Measurements from ENCODE around the gene CNNM4. TPM values are rescaled to one million over a fixed set of nuclear protein-coding genes. Genes with fewer than 3 reads are reported as not detected.

The CNNM4 gene
- total RNA-seq, 1 donor from 2014 or later: 5.8 TPM

GRCh38 chr2:96751800-96752199 lies 8.9 kb upstream of the CNNM4 start:
- no peak overlapping the region for H3K4me2 ChIP-seq (ENCODE audit: low read length)
- no peak overlapping the region for H3K4me3 ChIP-seq (ENCODE audit: insufficient read depth, low read depth, low read length)
- no peak for TF ChIP-seq CTCF (IDR thresholded peaks at IDR 0.05; ENCODE audit: insufficient read depth, low read depth, low read length)
- no peak for TF ChIP-seq EZH2 (IDR thresholded peaks at IDR 0.05; ENCODE audit: insufficient read depth, low read length)
- H3K4me1 Mint-ChIP-seq (ENCODE audit: low read depth, unreplicated experiment): no peaks in the 10 kb centered on the region
- H3K4me3 Mint-ChIP-seq (ENCODE audit: unreplicated experiment): no peak overlapping the region
- no peak overlapping the region for H3K27ac Mint-ChIP-seq (ENCODE audit: unreplicated experiment)
- no peaks in the 10 kb centered on the region for H3K9me3 ChIP-seq (ENCODE audit: insufficient read depth, low read depth, low read length)
- H3K27me3 Mint-ChIP-seq (ENCODE audit: low read depth, unreplicated experiment): peaks cover 14% of the 10 kb centered on the region
- H3K9me3 Mint-ChIP-seq (ENCODE audit: unreplicated experiment): peaks cover 2% of the 10 kb centered on the region
- H3K4me1 ChIP-seq (ENCODE audit: insufficient read depth, low read length): no peaks in the 10 kb centered on the region
- DNase-seq (ENCODE audit: low read depth) (no peak), FAIRE-seq (no peak)
- H3K27ac ChIP-seq (ENCODE audit: low read depth, low read length): no peak overlapping the region
- H3K36me3 Mint-ChIP-seq (ENCODE audit: low read depth, unreplicated experiment): no peaks in the 10 kb centered on the region
- H3K27me3 ChIP-seq (ENCODE audit: insufficient read depth, low read length): peaks cover 2% of the 10 kb centered on the region
- no peaks in the 10 kb centered on the region for H3K79me2 ChIP-seq (ENCODE audit: insufficient read depth, low read length)
- no peaks in the 10 kb centered on the region for H4K20me1 ChIP-seq (ENCODE audit: insufficient read depth, low read length)
- H3K36me3 ChIP-seq (ENCODE audit: insufficient read depth, low read length): no peaks in the 10 kb centered on the region
- no peak overlapping the region for H2AFZ ChIP-seq (ENCODE audit: low read depth, low read length)
- no peak overlapping the region for H3K9ac ChIP-seq (ENCODE audit: low read length)

GRCh38 chr2:96753661-96754282 lies 6.9 kb upstream of the CNNM4 start:
- no peak overlapping the region for H3K4me2 ChIP-seq (ENCODE audit: low read length)
- H3K9me3 ChIP-seq (ENCODE audit: insufficient read depth, low read depth, low read length): no peaks in the 10 kb centered on the region
- no peak for FAIRE-seq
- no peaks in the 10 kb centered on the region for H3K4me1 Mint-ChIP-seq (ENCODE audit: low read depth, unreplicated experiment)
- no peak for TF ChIP-seq CTCF (IDR thresholded peaks at IDR 0.05; ENCODE audit: insufficient read depth, low read depth, low read length)
- no peak for TF ChIP-seq EZH2 (IDR thresholded peaks at IDR 0.05; ENCODE audit: insufficient read depth, low read length)
- H3K9ac ChIP-seq (ENCODE audit: low read length): no peak overlapping the region
- no peaks in the 10 kb centered on the region for H3K4me1 ChIP-seq (ENCODE audit: insufficient read depth, low read length)
- H3K9me3 Mint-ChIP-seq (ENCODE audit: unreplicated experiment): peaks cover 2% of the 10 kb centered on the region
- H3K27ac Mint-ChIP-seq (ENCODE audit: unreplicated experiment): no peak overlapping the region
- no peak overlapping the region for H3K27ac ChIP-seq (ENCODE audit: low read depth, low read length)
- no peak overlapping the region for H3K4me3 ChIP-seq (ENCODE audit: insufficient read depth, low read depth, low read length)
- no peaks in the 10 kb centered on the region for H3K36me3 ChIP-seq (ENCODE audit: insufficient read depth, low read length)
- H3K36me3 Mint-ChIP-seq (ENCODE audit: low read depth, unreplicated experiment): no peaks in the 10 kb centered on the region
- H3K27me3 Mint-ChIP-seq (ENCODE audit: low read depth, unreplicated experiment): peaks cover 9% of the 10 kb centered on the region
- no peak overlapping the region for H3K4me3 Mint-ChIP-seq (ENCODE audit: unreplicated experiment)
- no peak for DNase-seq (ENCODE audit: low read depth)
- H2AFZ ChIP-seq (ENCODE audit: low read depth, low read length): no peak overlapping the region
- H4K20me1 ChIP-seq (ENCODE audit: insufficient read depth, low read length): no peaks in the 10 kb centered on the region
- no peaks in the 10 kb centered on the region for H3K79me2 ChIP-seq (ENCODE audit: insufficient read depth, low read length)
- peaks cover 2% of the 10 kb centered on the region for H3K27me3 ChIP-seq (ENCODE audit: insufficient read depth, low read length)

DNA sequence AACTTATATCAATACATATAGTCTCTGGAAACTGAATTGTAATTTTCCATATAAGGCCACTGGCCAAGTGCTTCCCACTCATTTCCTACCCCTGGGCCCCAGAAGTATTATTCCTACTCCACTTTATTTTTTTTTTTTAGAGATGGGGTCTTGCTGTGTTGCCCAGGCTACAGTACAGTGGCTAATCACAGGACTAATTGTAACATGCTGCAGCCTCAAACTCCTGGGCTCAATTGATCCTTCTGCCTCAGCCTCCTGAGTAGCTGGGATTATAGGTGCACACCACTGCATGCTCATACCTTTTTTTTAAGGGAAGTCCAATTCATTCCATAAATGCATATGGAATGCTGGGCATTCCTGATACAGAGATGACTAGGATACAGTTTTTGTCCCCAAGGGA lies 6.4 kb upstream of the CNNM4 start:
- peaks cover 2% of the 10 kb centered on the region for H3K27me3 ChIP-seq (ENCODE audit: insufficient read depth, low read length)
- no peaks in the 10 kb centered on the region for H3K79me2 ChIP-seq (ENCODE audit: insufficient read depth, low read length)
- no peak for FAIRE-seq

More for the DNA sequence above, 6.4 kb upstream of the CNNM4 start:
- Mint-ChIP-seq H3K27ac (ENCODE audit: unreplicated experiment) (no peak overlapping the region), H3K9me3 (ENCODE audit: unreplicated experiment) (peaks cover 2% of the 10 kb centered on the region), H3K36me3 (ENCODE audit: low read depth, unreplicated experiment) (no peaks in the 10 kb centered on the region), H3K4me1 (ENCODE audit: low read depth, unreplicated experiment) (no peaks in the 10 kb centered on the region), H3K4me3 (ENCODE audit: unreplicated experiment) (no peak overlapping the region), H3K27me3 (ENCODE audit: low read depth, unreplicated experiment) (peaks cover 9% of the 10 kb centered on the region)
- Histone ChIP-seq H3K4me3 (ENCODE audit: insufficient read depth, low read depth, low read length) (no peak overlapping the region), H3K27ac (ENCODE audit: low read depth, low read length) (no peak overlapping the region), H3K4me2 (ENCODE audit: low read length) (no peak overlapping the region), H3K9ac (ENCODE audit: low read length) (no peak overlapping the region), H4K20me1 (ENCODE audit: insufficient read depth, low read length) (no peaks in the 10 kb centered on the region), H3K36me3 (ENCODE audit: insufficient read depth, low read length) (no peaks in the 10 kb centered on the region), H3K4me1 (ENCODE audit: insufficient read depth, low read length) (no peaks in the 10 kb centered on the region), H3K9me3 (ENCODE audit: insufficient read depth, low read depth, low read length) (no peaks in the 10 kb centered on the region), H2AFZ (ENCODE audit: low read depth, low read length) (no peak overlapping the region)
- DNase-seq (ENCODE audit: low read depth): no peak
- TF ChIP-seq CTCF (IDR thresholded peaks at IDR 0.05; ENCODE audit: insufficient read depth, low read depth, low read length) (no peak), EZH2 (IDR thresholded peaks at IDR 0.05; ENCODE audit: insufficient read depth, low read length) (no peak)
